HG02973 (cell line): ENCODE data around the gene MRPL40.
A peak's percentile ranks its signal among the peaks of the same experiment; 100 is the strongest.

ENCODE experiments used
- ATAC-seq: cut with Tn5 transposase; IDR thresholded peaks from one replicate; pipeline ENCODE4 v1.9.1; 2021; ENCODE audit warnings: moderate library complexity; ENCODE audit not compliant: unreplicated experiment

MRPL40 gene

DNA sequence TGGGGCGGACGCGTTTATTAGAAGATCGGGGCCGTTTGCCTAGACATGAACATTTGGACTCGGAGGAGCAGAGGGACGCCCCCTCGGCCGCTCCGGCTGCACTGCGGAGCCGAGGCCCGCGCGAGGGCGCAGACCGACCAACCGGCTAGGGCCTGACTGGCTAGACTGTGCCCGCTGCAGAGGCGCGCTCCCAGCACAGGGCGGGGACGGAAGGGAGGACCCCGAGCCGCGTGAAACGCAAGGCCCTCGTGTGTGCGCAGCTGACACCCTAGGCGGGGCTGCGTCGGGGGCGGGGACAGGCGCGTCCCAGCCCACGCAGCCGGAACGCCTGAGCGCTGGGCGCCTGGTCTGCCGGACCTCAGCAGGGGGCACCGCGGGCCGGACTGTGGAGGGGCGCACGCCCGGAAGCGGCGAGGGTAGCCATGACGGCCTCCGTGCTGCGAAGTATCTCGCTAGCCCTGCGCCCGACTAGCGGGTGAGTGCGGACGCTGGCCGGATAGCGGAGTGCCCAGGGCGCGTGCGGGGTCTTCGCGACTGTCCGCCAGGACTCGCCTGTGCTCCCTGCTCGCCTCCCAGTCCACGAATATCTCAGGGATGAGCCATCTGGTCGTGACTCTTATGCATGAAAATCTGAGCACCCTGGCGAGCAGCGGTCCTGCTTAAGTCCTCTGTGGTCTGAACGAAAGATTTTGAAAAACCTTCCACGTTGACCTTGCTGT, at the start of gene MRPL40:
MRPL40 (plus strand) TSS at position 413 of the 719 bp plus-strand sequence; CDS start at position 423, 10 bp downstream.
- ATAC-seq, result peak; percentile 75

DNA sequence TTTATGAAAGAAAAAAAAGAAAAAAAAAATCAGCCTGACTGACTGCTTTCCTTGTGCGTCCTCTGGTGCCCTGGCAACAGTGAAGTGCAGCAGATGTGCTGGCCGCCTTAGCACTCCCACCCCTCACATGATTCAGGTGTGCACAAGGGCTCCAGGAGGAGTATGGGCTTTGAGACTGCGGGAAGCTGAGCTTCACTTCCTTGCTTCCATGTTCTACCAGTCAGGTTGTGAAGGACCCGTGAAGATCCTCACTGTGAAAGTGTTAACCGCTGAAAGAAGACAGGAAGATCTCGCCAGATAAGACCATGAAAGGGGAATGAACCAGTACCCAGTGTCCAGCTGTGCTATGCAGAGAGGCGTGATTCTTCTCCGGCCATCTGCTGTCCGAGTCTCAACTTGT, 49.1 kb upstream of the MRPL40 start:
- ATAC-seq, result no peak

DNA sequence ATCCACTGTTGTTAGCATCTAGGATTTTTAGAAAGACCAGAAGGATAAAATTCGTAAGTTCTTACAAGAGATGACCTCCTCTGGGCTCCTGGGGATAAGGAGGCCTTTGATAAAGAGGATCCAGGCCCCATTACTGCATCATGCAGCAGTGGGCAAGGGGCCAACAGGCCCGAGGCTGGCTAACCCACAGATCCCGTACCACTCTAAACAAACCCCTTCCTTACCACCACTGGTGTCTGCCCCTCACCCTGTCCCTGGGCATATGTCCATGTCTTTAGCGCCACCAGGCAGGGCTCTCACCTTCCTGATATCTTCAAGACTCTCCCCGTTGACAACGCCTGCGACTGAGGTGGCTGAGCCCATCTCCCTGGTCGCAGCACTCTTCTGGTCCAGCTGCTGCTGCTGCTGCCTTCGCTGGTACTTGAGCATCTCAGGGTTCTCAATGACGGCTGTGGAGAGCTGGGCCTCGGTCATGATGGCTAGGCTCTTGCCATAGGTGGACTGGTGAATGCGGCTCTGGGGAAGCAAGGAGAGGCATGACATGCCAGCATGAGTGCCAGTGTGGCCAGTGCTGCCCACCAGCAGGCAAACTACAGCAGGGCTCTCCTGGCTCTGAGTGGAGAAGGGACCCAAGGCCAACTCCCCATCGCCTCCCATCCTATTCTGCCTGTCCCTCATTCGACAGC, 47.0 kb upstream of the MRPL40 start:
- no peak for ATAC-seq

DNA sequence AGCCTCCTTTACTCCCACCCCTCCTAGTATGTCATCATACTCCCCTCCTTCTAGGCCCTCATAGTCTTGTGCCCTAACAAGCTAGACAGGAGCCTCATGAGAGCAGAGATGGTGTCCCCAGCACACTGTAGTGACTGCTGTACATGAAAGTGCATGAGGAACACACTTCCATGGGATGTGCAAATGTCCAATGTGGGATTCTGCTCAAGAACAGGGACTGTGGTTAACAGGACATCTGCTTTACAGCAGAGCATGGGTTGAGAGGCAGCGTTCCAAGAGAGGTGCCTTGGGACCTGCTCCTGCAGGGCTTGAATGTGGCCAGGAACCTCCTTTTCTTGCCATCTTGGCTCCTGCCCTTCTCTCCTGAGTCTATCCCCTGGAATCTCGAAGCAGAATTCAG, 46.1 kb upstream of the MRPL40 start:
- ATAC-seq, result no peak

DNA sequence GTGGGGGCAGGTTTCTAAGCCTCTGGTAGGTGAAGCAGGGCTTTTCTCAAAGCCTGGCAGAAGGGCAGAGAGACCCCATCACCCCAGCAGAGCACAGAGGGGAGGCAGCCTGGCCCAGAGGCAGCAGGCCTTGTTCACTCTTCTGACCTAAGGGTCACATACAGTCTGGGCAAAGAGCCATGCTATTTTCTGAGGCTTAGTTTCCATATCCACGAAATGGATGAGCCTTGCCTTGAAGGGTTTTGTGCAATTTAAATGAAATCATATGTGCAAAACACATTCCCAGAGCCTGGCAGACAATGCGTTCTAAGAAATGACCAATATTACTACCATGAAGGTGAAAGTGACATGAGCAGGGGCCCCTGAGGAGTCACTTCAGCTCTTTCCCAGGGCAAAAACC, 45.3 kb upstream of the MRPL40 start:
- ATAC-seq, result no peak

DNA sequence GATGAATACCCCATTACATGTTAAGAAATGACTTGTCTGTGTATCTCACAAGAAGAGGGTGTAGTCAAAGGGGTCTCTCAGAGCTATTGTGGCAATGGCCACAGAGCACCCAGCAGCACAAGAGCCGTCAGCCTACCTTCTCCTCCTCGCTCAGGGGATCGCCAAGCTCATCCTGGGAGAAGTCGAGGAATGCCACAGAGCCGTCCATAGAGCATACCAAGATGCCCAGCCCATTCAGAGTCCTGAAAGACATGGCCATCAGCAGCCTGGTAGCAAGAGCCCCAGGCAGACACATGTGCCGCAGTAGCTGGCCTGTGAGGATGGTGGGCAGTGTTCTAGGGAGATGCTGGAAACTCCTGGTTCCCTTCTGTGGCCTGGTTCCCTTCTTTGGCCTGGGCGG, 44.8 kb upstream of the MRPL40 start:
- ATAC-seq, result no peak

DNA sequence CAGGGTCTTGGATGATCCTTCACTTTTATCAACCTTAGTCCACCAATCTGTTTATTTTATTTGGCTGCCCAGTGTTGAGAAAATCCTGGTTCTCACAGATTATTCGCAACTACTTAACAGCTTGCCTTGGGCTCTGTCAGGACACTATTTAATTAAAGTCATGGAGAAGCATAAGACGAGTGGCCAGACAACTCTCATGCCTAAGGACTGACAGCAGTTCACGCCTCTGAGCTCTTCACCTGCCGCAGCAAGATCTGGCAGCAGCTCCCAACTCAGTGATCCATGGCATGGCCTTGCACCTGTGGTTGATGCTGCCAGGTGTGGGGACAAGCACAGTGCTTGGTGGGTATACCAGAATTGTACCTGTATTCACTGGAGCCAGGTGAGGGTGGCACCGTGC, 38.6 kb upstream of the MRPL40 start:
- ATAC-seq, result no peak

DNA sequence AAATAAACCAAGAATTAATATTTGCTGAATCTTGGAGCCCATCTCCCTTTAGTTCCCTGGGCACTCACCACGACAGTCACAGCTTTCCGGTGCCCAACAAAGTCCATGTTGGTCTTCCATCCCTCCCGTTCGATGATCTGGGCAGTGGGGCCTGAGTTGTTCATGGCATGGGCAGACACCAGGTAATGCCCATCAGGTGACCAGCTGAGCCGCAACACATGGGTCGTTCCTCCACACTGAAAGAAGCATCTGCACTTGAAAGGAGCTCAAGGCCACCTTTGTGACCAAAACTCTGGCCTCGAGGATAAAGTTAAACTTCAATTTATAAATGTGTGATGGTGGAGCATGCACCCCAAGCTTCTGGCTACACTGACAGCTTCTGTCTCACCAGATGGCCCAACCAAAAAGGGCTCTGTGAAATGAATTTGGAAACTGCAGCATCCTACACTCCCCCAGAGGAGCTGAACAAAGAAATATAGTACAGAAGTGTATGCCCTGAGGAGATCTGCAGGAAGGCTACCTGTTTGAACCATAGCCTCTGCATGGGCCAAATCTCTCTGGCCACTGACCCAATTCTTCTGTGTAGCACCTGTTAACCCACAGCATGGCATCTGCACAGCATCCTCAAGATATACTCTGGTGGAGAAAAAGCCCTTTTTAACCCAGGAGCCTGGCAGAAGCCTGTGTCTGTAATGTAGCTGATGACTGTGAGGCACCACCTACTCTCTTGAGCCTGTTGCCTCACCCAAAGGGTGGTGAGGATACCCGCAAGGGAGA, 37.9 kb upstream of the MRPL40 start:
- no peak for ATAC-seq

DNA sequence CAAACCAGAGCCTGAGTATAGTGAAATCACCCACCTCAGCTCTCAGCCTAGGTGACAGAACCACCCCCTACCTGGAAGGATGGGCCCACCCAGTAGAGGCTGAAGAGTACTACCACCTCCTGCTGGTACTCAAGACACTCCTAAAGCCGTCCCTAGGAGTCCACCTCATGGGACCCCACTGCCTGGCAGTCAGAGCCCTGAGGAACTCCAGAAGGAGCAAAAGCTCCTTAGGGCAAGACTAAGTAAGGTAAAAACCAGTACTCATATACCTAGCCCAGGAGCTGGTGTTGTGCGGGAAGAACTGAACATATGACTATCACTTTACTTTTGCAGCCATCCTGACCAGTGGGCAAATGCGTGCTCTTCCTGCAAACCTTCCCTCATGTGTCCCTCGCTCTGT, 37.1 kb upstream of the MRPL40 start:
- no peak for ATAC-seq

DNA sequence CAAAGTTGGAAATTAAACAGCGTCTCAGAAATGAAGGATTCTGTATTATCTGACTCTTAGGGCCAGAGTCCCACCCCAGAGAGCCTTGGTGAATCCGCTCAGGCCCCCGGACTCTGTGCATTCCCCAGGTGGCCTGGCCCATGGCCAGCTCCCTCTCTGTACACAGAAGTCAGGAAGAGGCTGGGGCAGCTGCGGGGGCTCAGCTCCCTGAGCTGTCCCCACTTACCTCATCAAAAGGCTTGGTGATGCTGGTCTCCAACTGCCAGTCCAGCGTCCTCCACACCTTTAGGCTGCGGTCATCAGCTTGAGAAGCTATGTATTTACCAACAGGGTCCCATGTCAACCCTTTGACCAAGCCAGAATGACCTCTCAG, 35.8 kb upstream of the MRPL40 start:
- no peak for ATAC-seq

DNA sequence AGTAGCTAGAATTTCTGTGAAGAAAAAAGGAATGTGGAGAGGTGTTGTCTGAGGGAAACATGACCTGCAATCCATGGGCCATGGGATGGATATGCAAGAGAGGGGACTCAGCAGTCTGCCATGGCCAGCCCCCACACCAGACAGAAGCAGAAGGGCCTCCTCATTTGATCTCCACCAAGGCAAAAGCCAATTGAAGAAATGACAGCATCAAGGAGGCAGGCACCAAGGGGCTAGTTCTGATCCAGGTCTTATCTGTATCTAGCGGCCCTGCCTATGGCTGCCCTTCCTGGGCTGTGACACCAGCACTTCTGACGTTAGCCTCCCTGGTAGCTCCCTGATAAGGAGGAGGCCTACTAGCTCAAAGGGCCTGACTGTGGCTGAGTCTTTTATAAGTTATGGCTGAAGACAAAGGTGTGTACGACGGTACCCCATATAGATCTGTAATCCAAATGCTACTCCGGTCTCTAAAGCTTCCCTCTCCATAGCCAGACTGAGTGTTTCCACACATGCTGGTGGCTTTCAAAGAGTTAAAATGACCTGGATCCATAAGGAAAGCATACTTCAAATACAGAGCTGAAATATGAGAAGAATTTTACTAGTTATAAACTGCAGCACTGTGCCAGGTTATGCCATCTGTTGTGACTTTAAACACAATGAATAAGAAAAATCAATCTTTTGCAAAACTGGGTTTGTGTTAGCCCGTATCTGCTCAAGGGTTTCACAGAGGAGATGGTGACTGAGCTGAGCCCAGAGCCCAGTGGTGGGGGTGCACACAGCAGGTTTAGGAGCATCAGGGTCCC, 35.2 kb upstream of the MRPL40 start:
- ATAC-seq, result no peak

DNA sequence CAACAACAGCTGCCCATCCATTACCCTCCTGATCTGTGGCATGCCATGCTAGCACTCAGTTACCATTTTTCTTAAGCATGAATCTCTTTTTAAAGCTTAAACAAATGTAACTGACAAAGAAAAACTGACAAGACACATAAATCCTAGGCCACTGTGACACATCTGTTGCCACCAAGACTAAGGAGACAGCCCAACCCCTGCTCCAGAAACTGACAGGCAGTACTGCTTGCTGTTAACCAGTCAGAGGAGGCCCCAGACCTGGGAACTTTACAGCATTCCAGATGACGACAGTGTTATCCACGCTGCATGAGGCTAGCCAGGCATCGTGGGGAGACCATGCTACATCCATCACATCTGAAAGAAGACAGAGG, 34.6 kb upstream of the MRPL40 start:
- no peak for ATAC-seq

DNA sequence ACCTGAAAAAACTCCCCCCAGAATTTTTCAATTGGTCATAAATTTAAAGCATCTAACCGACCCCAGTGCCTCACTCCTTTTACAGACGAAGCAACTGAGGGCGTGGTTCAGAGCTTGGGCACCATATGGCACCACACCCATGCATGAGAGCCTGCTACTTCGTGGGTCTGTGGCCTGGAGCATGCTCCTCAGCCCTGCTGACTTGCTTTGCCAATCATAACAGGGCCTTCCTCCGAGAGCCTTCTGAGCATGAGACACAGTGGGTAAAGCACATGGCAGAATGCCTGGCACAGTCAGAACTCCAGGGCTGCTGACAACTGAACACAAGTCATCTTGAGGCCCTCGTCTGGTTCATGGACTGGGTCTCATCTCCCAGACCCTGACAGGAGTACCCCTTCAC, 34.1 kb upstream of the MRPL40 start:
- ATAC-seq, result no peak

DNA sequence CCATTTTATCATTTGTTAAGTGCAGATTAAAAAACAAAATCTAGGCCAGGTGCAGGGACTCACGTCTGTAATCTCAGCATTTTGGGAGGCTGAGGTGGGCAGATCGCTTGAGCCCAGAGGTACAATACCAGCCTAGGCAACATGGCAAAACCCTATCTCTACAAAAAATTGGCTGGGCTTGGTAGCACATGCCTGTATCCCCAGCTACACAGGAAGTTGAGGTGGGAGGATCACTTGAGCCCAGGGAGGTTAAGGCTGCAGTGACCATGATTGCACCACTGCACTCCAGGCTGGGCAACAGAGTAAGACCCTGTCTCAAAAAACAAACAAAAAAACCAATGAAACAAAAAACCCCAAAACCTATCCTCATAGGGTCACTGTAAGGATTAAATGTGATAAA, 33.7 kb upstream of the MRPL40 start:
- no peak for ATAC-seq

DNA sequence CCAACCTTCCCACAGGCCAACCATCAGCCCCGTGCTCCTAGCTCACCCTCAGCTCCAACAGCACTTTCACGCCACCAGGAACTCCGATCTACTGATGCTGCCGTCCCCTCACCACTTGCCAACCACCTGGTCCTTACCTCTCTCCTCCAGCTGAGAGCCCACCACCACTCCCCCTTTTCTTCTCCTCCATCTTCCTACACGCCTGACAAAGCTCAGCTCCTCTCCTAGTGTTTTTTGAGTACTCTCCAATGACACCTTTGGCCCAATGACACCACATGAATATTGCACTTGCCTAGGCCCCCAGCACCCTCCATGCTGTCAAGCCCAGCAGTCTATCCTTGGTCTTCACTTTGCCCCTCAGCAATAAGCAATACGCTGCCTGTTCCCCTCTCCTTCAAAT, 31.5 kb upstream of the MRPL40 start:
- ATAC-seq, result no peak

DNA sequence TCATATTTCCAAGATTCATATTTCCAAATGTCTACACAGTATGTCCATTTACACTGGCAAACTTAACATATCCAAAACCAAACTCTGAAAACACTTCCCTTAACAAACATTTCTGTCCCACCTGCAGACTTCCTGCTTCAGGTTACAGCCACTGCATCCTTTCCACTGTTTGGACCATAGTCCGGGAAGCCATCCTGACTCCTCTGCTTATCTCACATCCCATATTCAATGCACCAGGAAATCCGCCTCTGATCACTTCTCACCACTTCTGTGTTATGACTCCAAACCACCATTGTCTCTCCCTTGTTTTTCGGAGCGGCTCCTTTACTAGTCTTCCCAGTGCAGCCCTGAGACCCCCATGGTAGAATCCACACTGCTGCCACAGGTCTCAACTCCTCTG, 30.9 kb upstream of the MRPL40 start:
- ATAC-seq, result no peak

DNA sequence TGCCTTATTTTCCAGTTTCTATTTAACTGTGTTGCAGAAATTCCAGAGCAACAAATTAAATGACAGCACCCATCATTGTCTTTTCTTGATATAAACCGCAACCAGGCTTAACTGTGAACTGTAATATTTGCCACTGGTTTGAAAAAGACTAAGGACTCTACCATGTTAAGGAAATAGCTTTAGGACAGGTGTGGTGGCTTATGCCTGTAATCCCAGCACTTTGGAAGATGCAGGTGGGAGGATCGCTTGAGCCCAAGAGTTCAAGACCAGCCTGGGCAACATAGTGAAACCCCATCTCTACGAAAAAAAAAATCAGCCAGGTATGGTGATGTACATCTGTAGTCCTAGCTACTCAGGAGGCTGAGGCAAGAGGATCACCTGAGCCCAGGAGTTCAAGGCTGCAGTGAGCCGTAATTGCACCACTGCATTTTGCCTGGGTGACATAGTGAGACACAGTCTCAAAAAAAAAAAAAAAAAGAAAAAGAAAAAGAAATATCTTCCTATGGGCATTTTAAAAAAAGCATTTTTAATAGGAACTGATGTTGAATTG, 29.6 kb upstream of the MRPL40 start:
- ATAC-seq, result no peak

DNA sequence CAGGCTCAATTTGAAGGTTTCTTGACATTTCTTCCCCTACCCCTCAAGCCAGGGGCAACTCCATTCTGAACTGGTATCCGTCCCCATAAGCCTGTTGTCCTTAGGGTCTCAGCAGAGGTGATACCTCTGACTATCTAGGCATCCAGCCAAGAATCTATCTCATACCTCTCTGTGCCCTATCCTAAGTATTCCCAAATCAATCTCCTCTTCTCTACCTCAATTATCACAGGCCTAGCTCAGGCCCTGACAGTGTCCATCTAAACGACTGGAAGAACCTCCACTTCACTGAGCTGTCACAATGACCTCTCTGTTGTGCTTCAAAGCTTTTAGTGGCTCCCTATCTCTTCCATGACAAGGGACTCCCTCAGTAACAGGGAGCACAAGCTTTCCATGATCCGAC, 27.7 kb upstream of the MRPL40 start:
- ATAC-seq, result no peak

DNA sequence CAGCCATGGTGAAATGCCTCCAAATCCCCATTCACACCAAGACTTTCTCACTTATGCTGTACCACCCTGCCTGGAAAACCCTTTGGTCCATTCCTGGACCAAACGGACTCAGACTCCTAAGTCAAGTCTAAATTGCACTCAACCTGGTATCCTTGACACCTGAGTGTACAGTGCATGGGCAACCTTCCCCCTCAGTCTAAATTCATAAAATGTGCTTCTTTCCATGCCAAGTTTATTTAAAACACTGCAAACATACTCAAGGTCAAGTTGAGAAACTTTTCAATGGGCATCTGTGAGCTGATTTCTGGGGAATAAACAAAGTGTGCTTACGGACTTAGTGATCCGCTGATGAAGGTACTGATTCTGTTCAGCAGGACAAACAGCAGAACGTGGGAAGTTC, 27.2 kb upstream of the MRPL40 start:
- no peak for ATAC-seq

DNA sequence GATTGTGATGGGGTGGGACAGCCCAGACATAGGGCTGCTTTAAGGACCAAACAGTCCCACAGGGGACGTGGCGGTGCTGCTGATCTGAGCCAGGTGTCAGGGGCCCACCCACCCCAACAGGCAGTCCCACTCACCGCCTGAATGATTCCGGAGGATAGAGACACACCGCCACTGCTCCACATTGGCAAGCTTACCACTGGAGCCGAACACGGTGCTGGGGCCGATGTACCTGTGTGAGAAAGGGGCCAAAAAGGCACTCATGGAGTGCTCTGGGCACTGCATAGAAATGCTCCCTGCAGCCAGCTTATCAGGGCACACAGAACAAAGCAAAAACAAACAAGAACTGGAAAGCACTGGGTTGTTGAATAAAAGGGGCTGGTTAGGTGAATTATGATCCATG, 26.7 kb upstream of the MRPL40 start:
- ATAC-seq, result no peak

DNA sequence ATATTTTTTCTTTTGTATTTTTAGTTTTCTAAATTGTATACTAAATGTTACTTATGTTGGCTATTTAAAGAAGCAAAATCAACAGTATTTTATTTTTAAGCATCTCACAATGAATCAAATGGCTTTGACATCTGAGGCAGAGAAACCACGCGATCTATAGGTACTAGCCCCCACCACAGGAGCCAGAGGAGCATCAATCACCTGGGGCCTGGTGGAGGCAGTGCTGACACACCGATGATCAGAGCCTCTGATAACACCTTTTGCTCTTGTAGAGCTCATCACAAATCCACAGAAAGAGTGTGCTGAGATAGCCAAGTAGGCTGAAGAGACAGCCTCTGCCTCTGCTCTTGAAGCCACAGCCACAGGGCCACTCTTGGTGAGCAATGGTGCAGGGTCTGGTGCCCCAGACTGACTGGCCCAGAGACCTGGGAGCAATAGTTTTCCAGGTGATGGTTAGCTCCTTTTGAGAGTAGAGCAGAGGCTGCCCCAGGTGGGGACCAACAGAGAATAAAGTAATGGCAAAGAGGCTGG, 26.0 kb upstream of the MRPL40 start:
- no peak for ATAC-seq
